Endodermal cell (in vitro differentiated cells): ENCODE measurements around the gene CD59. TPM values are rescaled to one million over a fixed set of nuclear protein-coding genes. Genes with fewer than 3 reads are reported as not detected.

Experiments used
- DNase-seq: peaks from one replicate; pipeline ENCODE4 v3.0.0-alpha.2; 2017
- H3K27ac ChIP-seq: 2 replicates; pipeline ENCODE4 v1.5.1; 2013; ENCODE audit warnings: mild to moderate bottlenecking, low read depth, low read length, moderate library complexity
- H3K27me3 ChIP-seq: 2 replicates; pipeline ENCODE4 v1.6.1; 2013; ENCODE audit warnings: mild to moderate bottlenecking, low read length, moderate library complexity; ENCODE audit not compliant: insufficient read depth, control insufficient read depth, poor library complexity, severe bottlenecking
- H3K36me3 ChIP-seq: 2 replicates; pipeline ENCODE4 v1.7.0; 2013; ENCODE audit warnings: mild to moderate bottlenecking, low read length, moderate library complexity; ENCODE audit not compliant: control insufficient read depth, insufficient read depth
- H3K4me1 ChIP-seq: one replicate; pipeline ENCODE4 v1.7.0; 2013; ENCODE audit warnings: low read length; ENCODE audit not compliant: control insufficient read depth, insufficient read depth
- H3K4me3 ChIP-seq: 2 replicates; pipeline ENCODE4 v1.5.1; 2013; ENCODE audit warnings: mild to moderate bottlenecking, low read length, moderate library complexity
- H3K9ac ChIP-seq: 2 replicates; pipeline ENCODE4 v1.6.1; 2013; ENCODE audit warnings: mild to moderate bottlenecking, low read length, moderate library complexity; ENCODE audit not compliant: poor library complexity, severe bottlenecking; ENCODE audit errors: extremely low read depth
- H3K9me3 ChIP-seq: 2 replicates; pipeline ENCODE4 v1.6.1; 2013; ENCODE audit warnings: mild to moderate bottlenecking, low read length, moderate library complexity; ENCODE audit not compliant: control insufficient read depth
- H3K27ac Mint-ChIP-seq: 2 replicates; pipeline ENCODE4 v1.8.0; 2020; ENCODE audit warnings: mixed read lengths
- H3K27me3 Mint-ChIP-seq: 2 replicates; pipeline ENCODE4 v1.8.0; 2021; ENCODE audit warnings: mild to moderate bottlenecking, mixed read lengths; ENCODE audit not compliant: insufficient read depth
- H3K36me3 Mint-ChIP-seq: 2 replicates; pipeline ENCODE4 v1.8.0; 2020; ENCODE audit warnings: low read depth, mixed read lengths
- H3K4me1 Mint-ChIP-seq: 2 replicates; pipeline ENCODE4 v1.8.0; 2020; ENCODE audit warnings: mixed read lengths
- H3K4me3 Mint-ChIP-seq: 2 replicates; pipeline ENCODE4 v1.8.0; 2020; ENCODE audit warnings: mild to moderate bottlenecking, moderate library complexity, mixed read lengths
- H3K9me3 Mint-ChIP-seq: 2 replicates; pipeline ENCODE4 v1.8.0; 2020; ENCODE audit warnings: mild to moderate bottlenecking, mixed read lengths
- CTCF ChIP-seq: fragments of 200-600 bp; sonication (generic); conservative IDR thresholded peaks from 2 replicates; pipeline ENCODE4 v1.5.0; 2021; ENCODE audit warnings: antibody characterized with exemption, mild to moderate bottlenecking
- WGBS, 2 experiments: methylation state at CpG; one replicate each; pipeline versions ENCODE4 v1.1.5 to v1.1.7; 2013; ENCODE audit warnings: missing lambda C conversion rate in 2 of 2, mixed read lengths in 1 of 2; ENCODE audit not compliant: insufficient coverage in 1 of 2, insufficient read length in 1 of 2; 5-methylcytosine and 5-hydroxymethylcytosine counted together
- total RNA-seq, 2 donors: library from RNA; stranded (reverse); fragmentation: NEBNext Ultra II Directional in 1 of 2; extraction: Animal tissue kit (Norgen Biotek cat#: 25700) in 1 of 2; gene quantifications; 2 replicates in 1 of 2; 3 replicates in 1 of 2; pipeline ENCODE4 v1.2.1, GENCODE V29; 2021

CD59 gene
- total RNA-seq, 2 donors from 2014 or later = 111 to 142 TPM

- Mint-ChIP-seq H3K27me3 (no peaks in the 10 kb centered on the region), H3K36me3 (peaks cover 23% of the 10 kb centered on the region), H3K4me3 (no peak overlapping the region), H3K9me3 (no peaks in the 10 kb centered on the region), H3K4me1 (peaks cover 27% of the 10 kb centered on the region), H3K27ac (no peak overlapping the region)
- Histone ChIP-seq H3K4me3 (no peak overlapping the region), H3K9ac (no peak overlapping the region), H3K27ac (no peak overlapping the region), H3K27me3 (no peaks in the 10 kb centered on the region), H3K36me3 (peaks cover 33% of the 10 kb centered on the region), H3K4me1 (peaks cover 13% of the 10 kb centered on the region), H3K9me3 (no peaks in the 10 kb centered on the region)
- DNase-seq = no peak
- no peak for TF ChIP-seq CTCF
- WGBS, 2 experiments = 89 to 96% methylated on average over 2 of the region's 2 CpGs
Observed at GRCh38 chr11:33706546-33706945, 29.7 kb downstream of the CD59 start.

- Mint-ChIP-seq H3K36me3 (peaks cover 10% of the 10 kb centered on the region), H3K27me3 (peaks cover 5% of the 10 kb centered on the region), H3K4me1 (peaks cover 40% of the 10 kb centered on the region), H3K4me3 (no peak overlapping the region), H3K9me3 (no peaks in the 10 kb centered on the region), H3K27ac (no peak overlapping the region)
- no peak overlapping the region for H3K27ac ChIP-seq
- peaks cover 13% of the 10 kb centered on the region for H3K36me3 ChIP-seq
- H3K9me3 ChIP-seq = no peaks in the 10 kb centered on the region
- H3K4me1 ChIP-seq = peaks cover 13% of the 10 kb centered on the region
- DNase-seq = no peak
- H3K4me3 ChIP-seq = no peak overlapping the region
- H3K27me3 ChIP-seq = peaks cover 6% of the 10 kb centered on the region
- no peak overlapping the region for H3K9ac ChIP-seq
- TF ChIP-seq CTCF = peak; percentile 57
- 82 to 85% methylated on average over 3 to 7 of the region's 7 CpGs for WGBS, 2 experiments
Observed at GRCh38 chr11:33704240-33705002, 31.8 kb downstream of the CD59 start.

- peaks cover 43% of the 10 kb centered on the region for H3K4me1 Mint-ChIP-seq
Observed at GRCh38 chr11:33703788-33704187, 32.4 kb downstream of the CD59 start.

More at GRCh38 chr11:33703788-33704187, 32.4 kb downstream of the CD59 start:
- Histone ChIP-seq H3K9me3 (no peaks in the 10 kb centered on the region), H3K27me3 (peaks cover 7% of the 10 kb centered on the region), H3K27ac (no peak overlapping the region), H3K4me1 (peaks cover 17% of the 10 kb centered on the region), H3K4me3 (no peak overlapping the region), H3K36me3 (peaks cover 7% of the 10 kb centered on the region), H3K9ac (no peak overlapping the region)
- Mint-ChIP-seq H3K36me3 (peaks cover 4% of the 10 kb centered on the region), H3K27me3 (peaks cover 5% of the 10 kb centered on the region), H3K4me3 (no peak overlapping the region), H3K9me3 (no peaks in the 10 kb centered on the region), H3K27ac (no peak overlapping the region)
- 93 to 100% methylated on average over 1 to 4 of the region's 4 CpGs for WGBS, 2 experiments
- no peak for DNase-seq
- no peak for TF ChIP-seq CTCF
